ENCODE measurements around the gene CFAP74. TPM values are rescaled to one million over a fixed set of nuclear protein-coding genes. Genes with fewer than 3 reads are reported as not detected.

CFAP74 gene
- total RNA-seq, 1 experiment from 2014 or later: 0.28 TPM

- H3K14ac ChIP-seq (ENCODE audit: insufficient read depth, low read length): no peak overlapping the region; the same call in 1 of the 2 replicates
- no peak overlapping the region for H3K9ac ChIP-seq (ENCODE audit: extremely low read depth, insufficient read length, low read length)
- no peak overlapping the region for H2AFZ ChIP-seq (ENCODE audit: low read length)
- H2BK120ac ChIP-seq (ENCODE audit: low read depth, low read length, poor library complexity, severe bottlenecking): no peak overlapping the region
- H3K9me3 ChIP-seq (ENCODE audit: control insufficient read depth, low read depth, low read length): no peaks in the 10 kb centered on the region
- H4K5ac ChIP-seq (ENCODE audit: insufficient read length, low read depth, low read length): no peak overlapping the region
- H3K4me2 ChIP-seq (ENCODE audit: insufficient read depth, insufficient read length, low read length): no peak overlapping the region
- no peak overlapping the region for H3K56ac ChIP-seq (ENCODE audit: insufficient read length, low read depth, low read length)
- H3K18ac ChIP-seq (ENCODE audit: insufficient read length, low read depth, low read length): no peak overlapping the region
- no peak overlapping the region for H2BK15ac ChIP-seq (ENCODE audit: low read depth, low read length)
- Mint-ChIP-seq H3K9me3 (peaks cover 5% of the 10 kb centered on the region in 2 experiments; a peak in 2 of 5 replicates), H3K4me3 (no peak overlapping the region), H3K4me1 (peaks cover 0 to 12% of the 10 kb centered on the region in 2 experiments; a peak in 2 of 4 replicates), H3K36me3 (ENCODE audit: insufficient read depth in 1 of 3, low read depth in 3 of 3) (no peaks in the 10 kb centered on the region; a peak in 1 of 7 replicates), H3K27me3 (ENCODE audit: low read depth) (peaks cover 4% of the 10 kb centered on the region), H3K27ac (no peak overlapping the region)
- H4K8ac ChIP-seq (replicated peaks; ENCODE audit: insufficient read length, low read depth, low read length): no peak overlapping the region
- H2BK20ac ChIP-seq (ENCODE audit: low read depth, low read length, poor library complexity, severe bottlenecking): no peak overlapping the region
- no peaks in the 10 kb centered on the region for H3K23me2 ChIP-seq (ENCODE audit: insufficient read length, low read depth, low read length, poor library complexity, severe bottlenecking)
- no peaks in the 10 kb centered on the region for H4K20me1 ChIP-seq (ENCODE audit: control insufficient read depth, insufficient read depth, insufficient read length)
- H2AK5ac ChIP-seq (ENCODE audit: insufficient read length, low read length): no peak overlapping the region
- H3K27ac ChIP-seq (ENCODE audit: insufficient read length, low read depth, low read length): no peak overlapping the region
- no peaks in the 10 kb centered on the region for H3K27me3 ChIP-seq (ENCODE audit: insufficient read depth, low read length)
- WGBS (ENCODE audit: extremely low coverage, insufficient read length, low lambda C conversion rate): no CpG with 5 or more reads among the region's 16 CpGs
- no peak overlapping the region for H3T11ph ChIP-seq (ENCODE audit: low read length)
- H3K79me1 ChIP-seq (ENCODE audit: insufficient read depth, low read depth, low read length, poor library complexity, severe bottlenecking): no peaks in the 10 kb centered on the region
- H3K79me2 ChIP-seq (ENCODE audit: insufficient read depth, low read length): no peaks in the 10 kb centered on the region
- DNase-seq: no peak
- H2BK12ac ChIP-seq (ENCODE audit: insufficient read length, low read depth, low read length): no peak overlapping the region
- H4K91ac ChIP-seq (ENCODE audit: insufficient read length, low read depth, low read length): no peak overlapping the region
- TF ChIP-seq, protein P1, sequence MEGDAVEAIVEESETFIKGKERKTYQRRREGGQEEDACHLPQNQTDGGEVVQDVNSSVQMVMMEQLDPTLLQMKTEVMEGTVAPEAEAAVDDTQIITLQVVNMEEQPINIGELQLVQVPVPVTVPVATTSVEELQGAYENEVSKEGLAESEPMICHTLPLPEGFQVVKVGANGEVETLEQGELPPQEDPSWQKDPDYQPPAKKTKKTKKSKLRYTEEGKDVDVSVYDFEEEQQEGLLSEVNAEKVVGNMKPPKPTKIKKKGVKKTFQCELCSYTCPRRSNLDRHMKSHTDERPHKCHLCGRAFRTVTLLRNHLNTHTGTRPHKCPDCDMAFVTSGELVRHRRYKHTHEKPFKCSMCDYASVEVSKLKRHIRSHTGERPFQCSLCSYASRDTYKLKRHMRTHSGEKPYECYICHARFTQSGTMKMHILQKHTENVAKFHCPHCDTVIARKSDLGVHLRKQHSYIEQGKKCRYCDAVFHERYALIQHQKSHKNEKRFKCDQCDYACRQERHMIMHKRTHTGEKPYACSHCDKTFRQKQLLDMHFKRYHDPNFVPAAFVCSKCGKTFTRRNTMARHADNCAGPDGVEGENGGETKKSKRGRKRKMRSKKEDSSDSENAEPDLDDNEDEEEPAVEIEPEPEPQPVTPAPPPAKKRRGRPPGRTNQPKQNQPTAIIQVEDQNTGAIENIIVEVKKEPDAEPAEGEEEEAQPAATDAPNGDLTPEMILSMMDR (conservative IDR thresholded peaks at IDR 0.05): no peak
- H2BK5ac ChIP-seq (ENCODE audit: insufficient read length, low read length): no peak overlapping the region
- H3K23ac ChIP-seq (ENCODE audit: insufficient read length, low read depth, low read length): no peak overlapping the region
- no peaks in the 10 kb centered on the region for H3K4me1 ChIP-seq (ENCODE audit: insufficient read depth, low read length)
- no peak overlapping the region for H3K4ac ChIP-seq (ENCODE audit: low read depth, low read length)
Measured at GRCh38 chr1:1921901-1922701, 81.5 kb downstream of the CFAP74 start.
